NCI-H446 (cell line): ENCODE results near the gene ACAD8.

Source experiments
- DNase-seq, 2 experiments: peaks; one replicate each; lab custom pipeline; 2025; lab: John Stamatoyannopoulos, UW

Gene ACAD8

DNA sequence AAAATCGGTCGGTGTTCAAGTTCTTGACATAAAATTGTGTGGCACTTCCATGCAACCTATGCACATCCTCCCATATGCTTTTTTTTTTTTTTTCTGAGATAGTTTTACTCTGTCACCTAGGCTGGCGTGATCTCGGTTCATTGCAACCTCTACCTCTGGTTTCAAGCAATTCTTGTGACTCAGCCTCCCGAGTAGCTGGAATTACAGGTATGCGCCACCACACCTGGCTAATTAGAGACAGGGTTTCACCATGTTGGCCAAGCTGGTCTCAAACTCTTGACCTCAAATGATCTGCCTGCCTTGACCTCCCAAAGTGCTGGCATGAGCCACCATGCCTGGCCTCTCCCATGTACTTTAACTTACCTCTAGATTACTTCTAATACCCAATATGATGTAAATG lies 37.8 kb downstream of the ACAD8 start:
- no peak for DNase-seq

DNA sequence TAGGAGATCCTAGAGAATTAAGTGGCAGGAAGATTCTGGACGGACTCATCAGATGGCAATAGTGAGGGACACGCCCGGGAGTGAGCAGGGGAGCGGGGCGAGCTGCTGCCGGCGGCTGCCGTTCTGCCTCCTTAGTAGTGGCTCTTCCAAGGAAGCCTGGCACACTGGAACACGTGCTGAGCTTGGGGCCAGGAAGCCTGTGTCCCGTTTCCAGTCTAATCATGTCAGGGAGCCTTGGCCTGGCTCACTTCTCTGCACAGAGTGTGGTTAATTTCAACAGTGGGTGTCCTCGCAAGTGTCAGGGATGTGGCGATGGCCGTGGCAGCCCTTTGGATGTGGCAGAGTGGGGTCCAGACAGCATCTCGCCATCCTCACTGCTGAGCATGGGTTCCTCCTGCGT lies 39.3 kb downstream of the ACAD8 start:
- no peak for DNase-seq

DNA sequence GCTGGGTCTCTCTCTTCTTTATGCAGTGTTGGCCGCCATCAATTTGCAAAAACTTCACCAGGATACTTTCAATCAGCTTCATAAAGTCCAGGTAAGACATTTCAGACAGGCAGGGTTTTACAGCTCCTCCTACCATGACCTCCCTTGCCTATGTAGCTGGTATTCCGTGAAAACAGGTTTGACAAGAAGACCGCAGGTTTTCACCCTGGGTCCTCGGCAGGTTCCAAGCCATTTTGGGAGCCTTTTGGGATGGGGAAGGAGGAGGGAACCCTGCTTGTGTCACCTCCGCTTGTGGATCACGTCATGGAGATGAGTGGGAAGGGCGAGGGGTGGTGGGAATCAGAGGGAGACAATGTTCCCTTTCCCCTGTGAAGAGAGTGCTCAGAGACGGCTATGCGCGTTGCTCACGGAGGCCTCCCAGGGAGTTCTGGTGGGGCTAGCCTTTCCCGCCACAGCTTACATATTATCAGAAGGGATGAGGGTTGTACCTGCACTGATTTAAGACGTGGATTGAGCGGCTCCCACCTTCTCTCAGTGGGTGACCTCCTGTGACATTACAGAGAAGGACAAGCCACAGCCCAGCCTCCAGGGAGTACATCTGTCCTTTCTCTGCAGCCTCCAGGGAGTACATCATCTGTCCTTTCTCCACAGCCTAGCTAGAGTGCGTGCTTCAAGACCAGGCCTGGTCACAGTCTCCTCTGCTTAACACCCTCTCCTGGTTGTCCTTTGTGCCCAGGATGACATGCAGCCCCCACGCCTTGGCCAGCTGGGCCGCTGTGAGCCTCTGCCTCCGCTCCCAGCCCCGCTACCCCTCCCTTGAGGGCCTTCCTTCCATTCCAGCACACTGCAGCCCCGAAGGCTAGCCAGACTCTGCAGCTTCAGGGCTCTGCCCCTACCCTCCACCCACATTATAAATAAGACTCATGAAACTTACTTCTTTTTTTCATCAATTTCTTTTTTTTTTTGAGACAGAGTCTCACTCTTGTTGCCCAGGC lies 40.0 kb downstream of the ACAD8 start:
- no peak for DNase-seq

DNA sequence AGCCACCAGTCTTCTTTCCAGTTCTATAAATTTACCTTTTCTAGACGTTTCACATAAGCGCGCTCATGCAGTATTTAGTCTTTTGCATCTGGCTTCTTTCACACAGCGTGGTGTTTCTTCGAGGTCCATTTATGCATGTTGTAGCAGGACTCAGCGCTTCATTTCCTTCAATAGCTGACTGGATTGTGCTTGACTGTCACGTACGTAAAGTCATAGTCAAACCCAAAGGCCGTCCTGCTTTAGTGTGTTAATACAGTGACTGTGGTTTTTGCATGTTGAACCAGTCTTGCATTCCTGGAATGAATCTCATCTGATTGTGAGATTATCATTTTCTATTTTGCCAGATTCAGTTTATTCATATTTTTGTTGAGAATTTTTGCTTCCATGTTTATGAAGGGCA lies 41.3 kb downstream of the ACAD8 start:
- no peak for DNase-seq

DNA sequence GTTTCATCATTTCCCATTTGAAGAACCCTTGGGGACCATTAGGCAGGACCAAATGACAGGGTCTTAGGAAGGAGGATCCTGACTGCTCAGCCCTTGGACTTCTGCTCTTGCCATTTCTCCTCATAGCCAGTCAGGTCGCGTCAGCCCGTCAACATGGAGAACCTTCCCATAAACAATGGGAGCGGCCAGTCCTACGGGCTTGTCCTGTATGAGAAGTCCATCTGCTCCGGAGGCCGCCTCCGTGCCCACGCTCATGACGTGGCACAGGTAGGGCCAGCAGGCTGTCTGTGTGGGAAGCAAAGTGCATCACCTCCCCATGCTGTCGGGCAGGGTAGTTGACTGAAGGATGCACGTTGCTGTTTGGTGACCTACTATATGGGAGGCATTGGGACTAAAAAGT lies 58.9 kb downstream of the ACAD8 start:
- DNase-seq, result no peak

DNA sequence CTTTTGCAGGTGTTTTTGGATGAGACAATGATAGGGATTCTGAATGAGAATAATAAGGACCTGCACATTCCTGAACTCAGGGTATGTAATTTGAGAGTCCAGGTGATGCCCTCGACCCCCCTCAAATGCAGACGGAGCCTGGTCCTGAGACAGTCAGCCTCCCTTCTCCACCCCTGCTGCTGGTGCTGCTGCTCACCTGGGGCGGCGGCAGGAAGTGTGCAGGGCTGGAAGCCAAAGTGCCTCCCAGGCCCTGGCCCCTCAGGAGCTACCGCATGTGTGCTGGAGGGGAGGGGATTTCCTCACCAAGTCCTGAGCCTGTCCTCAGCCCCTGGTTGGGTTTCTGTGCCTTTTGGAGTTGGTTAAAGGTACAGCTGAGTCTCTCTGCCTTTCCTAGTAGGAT lies 59.4 kb downstream of the ACAD8 start:
- no peak for DNase-seq

DNA sequence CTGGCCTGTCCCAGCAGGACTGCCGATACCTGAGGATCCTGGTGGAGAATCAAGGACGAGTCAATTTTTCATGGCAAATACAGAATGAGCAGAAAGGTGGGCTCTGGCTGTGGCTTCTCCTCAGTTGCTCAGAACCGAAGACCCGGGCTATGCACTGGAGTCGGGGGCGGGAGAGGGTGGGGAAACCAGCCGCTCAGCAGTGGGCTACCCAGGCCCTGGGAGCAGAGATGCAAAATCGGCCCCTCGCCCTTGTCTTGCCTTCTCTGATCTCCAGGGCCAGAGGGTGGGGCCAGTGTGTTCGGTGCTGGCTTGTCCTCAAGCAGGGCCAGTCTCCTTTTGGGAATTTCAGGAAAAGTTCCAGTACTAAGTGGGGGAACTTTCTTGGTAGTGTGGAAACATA lies 60.0 kb downstream of the ACAD8 start:
- DNase-seq, result no peak

DNA sequence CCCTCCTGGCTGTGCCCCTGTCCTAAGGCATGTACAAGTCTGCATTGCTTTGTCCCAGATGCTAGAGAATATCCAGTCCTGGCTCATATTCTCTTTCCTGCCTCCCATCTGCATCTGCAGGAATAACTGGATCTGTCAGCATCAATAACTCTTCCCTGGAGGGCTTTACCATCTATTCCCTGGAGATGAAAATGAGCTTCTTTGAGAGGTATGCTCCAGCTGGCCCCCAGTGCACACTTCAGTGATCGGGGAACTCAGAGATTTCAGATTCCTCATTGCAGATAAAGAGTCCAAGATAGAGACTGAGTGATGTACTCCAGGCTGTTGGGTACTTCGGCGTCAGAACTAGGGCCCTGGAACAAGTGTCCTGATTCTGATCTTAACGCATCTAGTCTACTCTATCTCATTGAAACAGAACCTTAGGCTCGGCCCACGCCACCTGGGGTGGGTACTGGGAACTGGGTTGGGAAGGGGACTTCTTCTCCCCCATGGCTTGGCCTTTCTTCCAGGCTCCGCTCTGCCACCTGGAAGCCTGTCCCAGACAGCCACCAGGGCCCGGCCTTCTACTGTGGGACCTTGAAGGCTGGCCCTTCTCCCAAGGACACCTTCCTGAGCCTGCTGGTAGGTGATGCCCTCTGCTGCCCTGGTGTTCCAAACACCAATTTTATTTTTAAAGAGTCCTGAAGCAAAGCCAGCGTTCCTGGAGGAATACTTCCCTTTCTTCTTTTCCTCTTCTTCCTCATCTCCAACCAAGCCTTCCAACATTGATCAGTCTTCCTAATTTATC lies 60.6 kb downstream of the ACAD8 start:
- no peak for DNase-seq
